ENCODE data around the gene METTL25B. TPM values are rescaled to one million over a fixed set of nuclear protein-coding genes. Genes with fewer than 3 reads are reported as not detected.

Gene METTL25B
- total RNA-seq, 1 experiment from 2014 or later, result 51.0 TPM

DNA sequence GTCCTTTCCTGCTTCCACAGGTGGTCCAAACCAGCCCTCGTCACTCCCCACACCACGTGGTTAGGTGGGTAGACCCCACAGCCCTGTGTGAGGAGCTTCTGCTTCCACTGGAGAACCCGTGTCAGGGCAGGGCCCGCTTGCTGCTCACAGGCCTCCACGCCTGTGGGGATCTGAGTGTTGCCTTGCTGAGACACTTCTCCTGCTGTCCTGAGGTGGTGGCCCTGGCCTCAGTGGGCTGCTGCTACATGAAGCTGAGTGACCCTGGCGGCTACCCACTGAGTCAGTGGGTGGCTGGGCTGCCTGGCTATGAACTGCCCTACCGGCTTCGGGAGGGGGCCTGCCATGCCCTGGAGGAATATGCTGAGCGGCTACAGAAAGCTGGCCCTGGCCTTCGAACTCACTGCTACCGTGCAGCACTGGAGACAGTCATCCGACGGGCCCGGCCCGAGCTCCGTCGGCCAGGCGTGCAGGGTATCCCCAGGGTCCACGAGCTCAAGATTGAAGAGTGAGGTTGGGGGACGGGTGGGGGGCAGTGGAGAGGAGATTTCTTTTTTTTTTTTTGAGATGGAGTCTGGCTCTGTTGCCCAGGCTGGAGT is 5.8 kb downstream of the METTL25B start:
- Histone ChIP-seq H3K9me3 (ENCODE audit: insufficient read depth, low read depth) (no peaks in the 10 kb centered on the region), H3K4me3 (no peak overlapping the region), H2AFZ (no peak overlapping the region), H3K79me2 (ENCODE audit: low read depth) (peaks cover 18% of the 10 kb centered on the region), H4K20me1 (ENCODE audit: insufficient read depth) (no peaks in the 10 kb centered on the region), H3K27me3 (ENCODE audit: insufficient read depth, low read depth) (no peaks in the 10 kb centered on the region), H3K9me2 (ENCODE audit: insufficient read depth) (no peaks in the 10 kb centered on the region), H3F3A (ENCODE audit: insufficient read depth, low read depth) (peaks cover 45% of the 10 kb centered on the region; the same call in 1 of the 2 replicates), H3K4me1 (replicated peaks; ENCODE audit: insufficient read depth) (peaks cover 8% of the 10 kb centered on the region), H3K27ac (no peak overlapping the region), H3K4me2 (no peak overlapping the region), H3K36me3 (ENCODE audit: low read depth) (peaks cover 4% of the 10 kb centered on the region; the same call in 1 of the 2 replicates)
- POLR2A ChIA-PET (ENCODE audit: unreplicated experiment), result interaction anchor here (0.5 to 0.6 kb wide), 2 partner anchors 18 to 64 kb away, joined by 3 to 9 read pairs; no protein-coding TSS in a partner anchor
- no peak for DNase-seq
- intact Hi-C loops (cut with micrococcal nuclease; ENCODE audit: unreplicated experiment), result no loop called here
- BruUV-seq (replicated peaks), result no TSS peak
- CTCF ChIA-PET, result no interaction called here
- TF ChIP-seq, protein P1, sequence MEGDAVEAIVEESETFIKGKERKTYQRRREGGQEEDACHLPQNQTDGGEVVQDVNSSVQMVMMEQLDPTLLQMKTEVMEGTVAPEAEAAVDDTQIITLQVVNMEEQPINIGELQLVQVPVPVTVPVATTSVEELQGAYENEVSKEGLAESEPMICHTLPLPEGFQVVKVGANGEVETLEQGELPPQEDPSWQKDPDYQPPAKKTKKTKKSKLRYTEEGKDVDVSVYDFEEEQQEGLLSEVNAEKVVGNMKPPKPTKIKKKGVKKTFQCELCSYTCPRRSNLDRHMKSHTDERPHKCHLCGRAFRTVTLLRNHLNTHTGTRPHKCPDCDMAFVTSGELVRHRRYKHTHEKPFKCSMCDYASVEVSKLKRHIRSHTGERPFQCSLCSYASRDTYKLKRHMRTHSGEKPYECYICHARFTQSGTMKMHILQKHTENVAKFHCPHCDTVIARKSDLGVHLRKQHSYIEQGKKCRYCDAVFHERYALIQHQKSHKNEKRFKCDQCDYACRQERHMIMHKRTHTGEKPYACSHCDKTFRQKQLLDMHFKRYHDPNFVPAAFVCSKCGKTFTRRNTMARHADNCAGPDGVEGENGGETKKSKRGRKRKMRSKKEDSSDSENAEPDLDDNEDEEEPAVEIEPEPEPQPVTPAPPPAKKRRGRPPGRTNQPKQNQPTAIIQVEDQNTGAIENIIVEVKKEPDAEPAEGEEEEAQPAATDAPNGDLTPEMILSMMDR (conservative IDR thresholded peaks at IDR 0.05), result no peak
- no peak for TF ChIP-seq EZH2 (IDR thresholded peaks at IDR 0.05; ENCODE audit: low read depth)

DNA sequence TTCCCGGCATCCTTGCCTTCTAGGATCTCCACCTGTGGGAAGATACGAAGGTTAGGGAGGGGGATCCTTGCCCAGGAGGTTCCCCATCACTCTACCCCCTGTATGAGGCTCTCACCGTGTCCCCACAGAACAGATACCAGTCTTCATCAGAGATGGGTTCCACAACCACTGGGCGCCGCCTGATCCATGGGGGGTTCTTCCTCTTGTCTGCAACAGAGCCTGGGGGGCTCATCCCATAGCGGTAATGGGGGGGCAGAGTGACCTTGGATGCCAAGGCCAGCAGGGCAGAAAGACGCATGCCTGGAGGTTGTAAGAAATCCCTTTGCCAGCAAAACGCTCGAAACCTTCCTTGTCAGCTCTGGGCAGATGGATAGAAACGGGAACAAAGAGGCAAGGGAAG is 10.1 kb downstream of the METTL25B start:
- Histone ChIP-seq H4K20me1 (ENCODE audit: insufficient read depth) (no peaks in the 10 kb centered on the region), H3K4me1 (replicated peaks; ENCODE audit: insufficient read depth) (peaks cover 10% of the 10 kb centered on the region), H3K36me3 (ENCODE audit: low read depth) (0 out of 2 replicates have a peak, but pooled peaks cover 6% of the 10 kb centered on the region), H3K79me2 (ENCODE audit: low read depth) (peaks cover 27% of the 10 kb centered on the region), H3K9me3 (ENCODE audit: insufficient read depth, low read depth) (no peaks in the 10 kb centered on the region), H3F3A (ENCODE audit: insufficient read depth, low read depth) (peaks cover 44% of the 10 kb centered on the region), H3K4me2 (no peak overlapping the region), H3K27me3 (ENCODE audit: insufficient read depth, low read depth) (no peaks in the 10 kb centered on the region), H3K27ac (no peak overlapping the region), H3K4me3 (no peak overlapping the region), H2AFZ (no peak overlapping the region), H3K9me2 (ENCODE audit: insufficient read depth) (no peaks in the 10 kb centered on the region)
- no peak for DNase-seq
- no TSS peak for BruUV-seq (replicated peaks)
- TF ChIP-seq, protein P1 (conservative IDR thresholded peaks at IDR 0.05), result no peak
- no peak for TF ChIP-seq EZH2 (IDR thresholded peaks at IDR 0.05; ENCODE audit: low read depth)
- CTCF ChIA-PET, result no interaction called here
- POLR2A ChIA-PET (ENCODE audit: unreplicated experiment), result no interaction called here
- intact Hi-C loops (cut with micrococcal nuclease; ENCODE audit: unreplicated experiment), result no loop called here

DNA sequence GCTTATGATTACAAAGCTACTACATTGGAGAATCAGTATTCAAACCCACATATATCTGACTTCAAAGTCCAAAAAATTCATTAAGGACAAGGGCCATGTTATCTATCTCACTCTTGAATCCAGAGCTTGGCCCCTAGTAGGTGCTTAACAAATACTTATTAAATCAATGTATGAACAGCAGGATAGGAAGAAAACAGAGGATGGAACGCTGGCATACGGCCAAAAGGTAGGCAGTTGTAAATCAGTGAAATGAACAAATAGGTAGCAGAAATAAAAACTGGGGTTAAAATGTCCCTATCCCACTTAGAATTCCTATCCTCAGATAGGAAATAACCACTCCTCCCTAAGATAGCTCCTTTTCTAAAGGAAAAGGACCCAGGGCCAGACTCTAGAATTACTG is 10.6 kb downstream of the METTL25B start:
- Histone ChIP-seq H2AFZ (no peak overlapping the region), H3K79me2 (ENCODE audit: low read depth) (peaks cover 32% of the 10 kb centered on the region), H3K27ac (no peak overlapping the region), H3K4me2 (no peak overlapping the region), H3K9me3 (ENCODE audit: insufficient read depth, low read depth) (no peaks in the 10 kb centered on the region), H3K9me2 (ENCODE audit: insufficient read depth) (no peaks in the 10 kb centered on the region), H3K4me1 (replicated peaks; ENCODE audit: insufficient read depth) (peaks cover 10% of the 10 kb centered on the region), H3F3A (ENCODE audit: insufficient read depth, low read depth) (peaks cover 46% of the 10 kb centered on the region), H3K4me3 (no peak overlapping the region), H4K20me1 (ENCODE audit: insufficient read depth) (no peaks in the 10 kb centered on the region), H3K36me3 (ENCODE audit: low read depth) (0 out of 2 replicates have a peak, but pooled peaks cover 6% of the 10 kb centered on the region), H3K27me3 (ENCODE audit: insufficient read depth, low read depth) (no peaks in the 10 kb centered on the region)
- no peak for TF ChIP-seq EZH2 (IDR thresholded peaks at IDR 0.05; ENCODE audit: low read depth)
- TF ChIP-seq, protein P1 (conservative IDR thresholded peaks at IDR 0.05), result no peak
- CTCF ChIA-PET, result no interaction called here
- no TSS peak for BruUV-seq (replicated peaks)
- intact Hi-C loops (cut with micrococcal nuclease; ENCODE audit: unreplicated experiment), result no loop called here
- POLR2A ChIA-PET (ENCODE audit: unreplicated experiment), result interaction anchor here (0.6 kb wide), 1 partner anchor 8 kb away, joined by 3 read pairs; no protein-coding TSS in a partner anchor
- no peak for DNase-seq

Measured in PC-9 (cell line).